Measurements from ENCODE around the gene IRF2.

DNA sequence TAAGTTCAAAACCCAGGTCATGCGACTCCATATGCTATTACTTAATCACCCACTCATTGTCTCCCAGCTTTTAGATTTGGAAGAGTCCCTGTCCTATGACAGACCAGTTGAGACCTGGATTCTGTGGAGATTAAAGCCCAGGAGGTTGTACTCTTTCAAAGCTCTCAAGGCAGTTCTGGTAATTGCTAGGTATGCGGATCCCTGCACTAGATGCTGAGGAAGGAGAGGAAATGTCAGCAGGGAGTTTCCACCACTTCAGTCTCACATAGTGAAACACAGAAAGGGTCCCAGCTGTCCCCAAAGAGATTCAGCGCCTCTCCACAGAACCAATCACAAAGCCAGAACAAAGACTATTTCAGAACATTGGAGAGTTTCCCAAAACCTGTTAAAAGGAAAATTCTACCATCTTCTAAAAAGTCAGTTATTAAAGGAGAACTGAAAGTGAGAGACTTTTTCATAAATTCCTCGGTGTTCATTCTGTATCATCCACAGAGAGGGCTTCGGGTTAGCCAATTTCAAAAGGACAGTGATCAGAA lies 53.4 kb downstream of the IRF2 start:
- TF ChIP-seq POLR2AphosphoS5 (IDR thresholded peaks at IDR 0.05; ENCODE audit: borderline replicate concordance, low read depth, low read length) = no peak
- no peak for TF ChIP-seq EZH2 (IDR thresholded peaks at IDR 0.05)

Data from SK-N-MC (cell line).